DOHH2 (cell line): ENCODE results near the gene CD248.

Experiments used
- H3F3A ChIP-seq: fragments of 200-600 bp; sonication (generic), shearing (Covaris generic); 2 replicates; pipeline ENCODE4 v1.6.0; 2016; ENCODE audit warnings: antibody characterized with exemption, mild to moderate bottlenecking; ENCODE audit not compliant: control insufficient read depth, insufficient read depth
- H3K27ac ChIP-seq: fragments of 200-600 bp; sonication (generic); 2 replicates; pipeline ENCODE4 v1.5.1; 2014; ENCODE audit warnings: low read depth, mild to moderate bottlenecking, low read length, moderate library complexity
- H3K27me3 ChIP-seq: fragments of 200-600 bp; sonication (generic); 2 replicates; pipeline ENCODE4 v1.6.1; 2014; ENCODE audit warnings: mild to moderate bottlenecking, low read length, mixed read lengths; ENCODE audit not compliant: control insufficient read depth
- H3K36me3 ChIP-seq: fragments of 200-600 bp; sonication (generic); 2 replicates; pipeline ENCODE4 v1.6.1; 2014; ENCODE audit warnings: mild to moderate bottlenecking, low read length, moderate library complexity, mixed read lengths; ENCODE audit not compliant: control insufficient read depth
- H3K4me1 ChIP-seq: fragments of 200-600 bp; sonication (generic); 2 replicates; pipeline ENCODE4 v1.6.1; 2014; ENCODE audit warnings: mild to moderate bottlenecking, low read length, mixed read lengths; ENCODE audit not compliant: control insufficient read depth
- H3K4me2 ChIP-seq: fragments of 200-600 bp; sonication (generic); 2 replicates; pipeline ENCODE4 v1.6.0; 2014; ENCODE audit warnings: mild to moderate bottlenecking, low read length, moderate library complexity
- H3K4me3 ChIP-seq: fragments of 200-600 bp; sonication (generic); 2 replicates; pipeline ENCODE4 v1.5.1; 2014; ENCODE audit warnings: mild to moderate bottlenecking, low read length, mixed read lengths
- H3K79me2 ChIP-seq: fragments of 200-600 bp; sonication (generic); 2 replicates; pipeline ENCODE4 v1.6.1; 2014; ENCODE audit warnings: mild to moderate bottlenecking, low read length, mixed read lengths; ENCODE audit not compliant: control insufficient read depth
- H3K9me2 ChIP-seq: fragments of 200-600 bp; sonication (generic); replicated peaks from 2 replicates; pipeline ENCODE4 v1.6.1; 2014; ENCODE audit warnings: mild to moderate bottlenecking, low read length, mixed read lengths; ENCODE audit not compliant: control insufficient read depth
- H3K9me3 ChIP-seq: fragments of 200-600 bp; sonication (generic); 2 replicates; pipeline ENCODE4 v1.6.1; 2014; ENCODE audit warnings: antibody characterized with exemption, low read length, mixed read lengths; ENCODE audit not compliant: control insufficient read depth, insufficient read depth
- H4K20me1 ChIP-seq: fragments of 200-600 bp; sonication (generic); 2 replicates; pipeline ENCODE4 v1.6.0; 2014; ENCODE audit warnings: low read depth, mild to moderate bottlenecking, antibody characterized with exemption, low read length, moderate library complexity; ENCODE audit not compliant: control insufficient read depth, insufficient read depth
- EZH2phosphoT487 ChIP-seq: fragments of 200-600 bp; sonication (generic); IDR thresholded peaks from 2 replicates; pipeline ENCODE4 v1.6.1; 2017; ENCODE audit warnings: borderline replicate concordance, mild to moderate bottlenecking, antibody characterized with exemption, low read length, moderate library complexity, mixed read lengths
- TF ChIP-seq, protein P1 (sequence below): fragments of 200-600 bp; sonication (generic); IDR thresholded peaks from one replicate; pipeline ENCODE4 v1.5.1; 2014; ENCODE audit warnings: antibody characterized with exemption, mild to moderate bottlenecking, low read depth, low read length; ENCODE audit not compliant: poor library complexity, severe bottlenecking

CD248 gene

DNA sequence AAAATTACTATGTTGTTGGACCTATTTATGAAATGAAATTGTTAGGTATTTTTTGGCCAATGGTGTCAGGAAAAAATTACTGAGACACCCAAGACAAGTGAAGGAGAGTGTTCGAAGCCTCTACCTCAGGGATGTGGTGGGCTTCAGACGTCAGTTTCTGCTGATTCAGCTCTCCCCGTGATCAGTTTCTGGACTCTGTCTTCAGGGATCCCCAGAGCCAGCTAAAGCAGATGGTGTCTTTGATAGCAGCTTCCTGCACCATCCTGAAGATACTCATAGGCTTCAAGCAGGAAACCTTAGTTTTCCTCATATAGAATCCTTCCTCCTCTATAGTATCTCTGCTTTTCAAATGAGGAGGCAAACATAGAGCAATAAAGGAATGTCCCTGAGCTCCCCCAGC is 7.4 kb downstream of the CD248 start:
- no peak overlapping the region for H3K27ac ChIP-seq
- no peaks in the 10 kb centered on the region for H4K20me1 ChIP-seq
- H3K9me3 ChIP-seq, result no peaks in the 10 kb centered on the region
- no peaks in the 10 kb centered on the region for H3K79me2 ChIP-seq
- TF ChIP-seq, protein P1, sequence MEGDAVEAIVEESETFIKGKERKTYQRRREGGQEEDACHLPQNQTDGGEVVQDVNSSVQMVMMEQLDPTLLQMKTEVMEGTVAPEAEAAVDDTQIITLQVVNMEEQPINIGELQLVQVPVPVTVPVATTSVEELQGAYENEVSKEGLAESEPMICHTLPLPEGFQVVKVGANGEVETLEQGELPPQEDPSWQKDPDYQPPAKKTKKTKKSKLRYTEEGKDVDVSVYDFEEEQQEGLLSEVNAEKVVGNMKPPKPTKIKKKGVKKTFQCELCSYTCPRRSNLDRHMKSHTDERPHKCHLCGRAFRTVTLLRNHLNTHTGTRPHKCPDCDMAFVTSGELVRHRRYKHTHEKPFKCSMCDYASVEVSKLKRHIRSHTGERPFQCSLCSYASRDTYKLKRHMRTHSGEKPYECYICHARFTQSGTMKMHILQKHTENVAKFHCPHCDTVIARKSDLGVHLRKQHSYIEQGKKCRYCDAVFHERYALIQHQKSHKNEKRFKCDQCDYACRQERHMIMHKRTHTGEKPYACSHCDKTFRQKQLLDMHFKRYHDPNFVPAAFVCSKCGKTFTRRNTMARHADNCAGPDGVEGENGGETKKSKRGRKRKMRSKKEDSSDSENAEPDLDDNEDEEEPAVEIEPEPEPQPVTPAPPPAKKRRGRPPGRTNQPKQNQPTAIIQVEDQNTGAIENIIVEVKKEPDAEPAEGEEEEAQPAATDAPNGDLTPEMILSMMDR, result no peak
- TF ChIP-seq EZH2phosphoT487, result no peak
- H3K36me3 ChIP-seq, result no peaks in the 10 kb centered on the region
- H3K27me3 ChIP-seq, result no peaks in the 10 kb centered on the region; the same call in 1 of the 2 replicates
- peaks cover 17% of the 10 kb centered on the region for H3K4me1 ChIP-seq
- no peaks in the 10 kb centered on the region for H3K9me2 ChIP-seq
- H3F3A ChIP-seq, result no peaks in the 10 kb centered on the region
- no peak overlapping the region for H3K4me2 ChIP-seq
- H3K4me3 ChIP-seq, result no peak overlapping the region

DNA sequence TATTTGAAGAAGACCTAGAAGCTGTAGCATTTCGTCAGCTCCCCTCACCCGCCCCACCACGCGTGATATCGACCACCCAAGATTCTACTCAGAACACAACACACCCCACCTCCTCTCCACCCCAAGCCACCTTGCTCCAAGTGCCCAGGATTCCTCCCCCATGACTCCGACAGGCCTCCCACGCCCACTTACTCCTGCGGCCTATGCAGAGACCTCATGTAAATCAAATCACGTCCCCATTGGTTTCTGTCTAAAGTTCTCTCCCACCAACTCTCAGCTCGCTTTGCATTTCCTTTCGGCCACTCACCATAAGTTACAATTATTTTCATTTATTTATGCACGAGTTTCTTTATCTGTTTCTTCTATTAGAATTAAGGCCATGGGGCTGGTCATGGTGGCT is 14.2 kb downstream of the CD248 start:
- no peak overlapping the region for H3K4me3 ChIP-seq
- no peak overlapping the region for H3K4me2 ChIP-seq
- H4K20me1 ChIP-seq, result no peaks in the 10 kb centered on the region
- no peaks in the 10 kb centered on the region for H3K79me2 ChIP-seq
- H3K27ac ChIP-seq, result no peak overlapping the region
- H3F3A ChIP-seq, result no peaks in the 10 kb centered on the region
- H3K9me3 ChIP-seq, result no peaks in the 10 kb centered on the region
- H3K36me3 ChIP-seq, result no peaks in the 10 kb centered on the region
- no peak for TF ChIP-seq EZH2phosphoT487
- TF ChIP-seq, protein P1, result no peak
- H3K4me1 ChIP-seq, result no peaks in the 10 kb centered on the region
- no peaks in the 10 kb centered on the region; the same call in 1 of the 2 replicates for H3K27me3 ChIP-seq
- no peaks in the 10 kb centered on the region for H3K9me2 ChIP-seq

DNA sequence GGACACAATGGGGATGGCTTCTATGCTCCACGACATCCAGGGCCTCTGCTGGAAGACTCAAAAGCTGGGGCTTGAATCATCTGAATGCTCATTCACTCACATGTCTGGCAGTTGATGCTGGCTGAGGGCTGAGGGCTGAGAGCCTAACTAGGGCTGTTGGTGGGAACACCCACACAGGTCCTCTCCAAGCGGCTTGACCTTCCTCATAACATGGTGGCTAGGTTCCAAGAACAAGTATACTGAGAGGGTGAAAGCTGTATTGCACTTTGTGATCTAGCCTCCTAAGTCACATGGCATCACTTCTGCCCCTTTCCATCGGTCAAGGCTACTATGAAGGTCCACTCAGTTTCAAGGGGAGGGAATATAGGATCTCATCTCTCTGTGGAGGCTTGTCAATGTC is 17.7 kb downstream of the CD248 start:
- Histone ChIP-seq H3K4me3 (no peak overlapping the region), H3K9me2 (no peaks in the 10 kb centered on the region), H3K4me1 (no peaks in the 10 kb centered on the region), H3K9me3 (no peaks in the 10 kb centered on the region), H3K27ac (no peak overlapping the region), H3K36me3 (no peaks in the 10 kb centered on the region), H3K27me3 (peaks cover 4% of the 10 kb centered on the region; the same call in 1 of the 2 replicates), H3K79me2 (no peaks in the 10 kb centered on the region), H3F3A (no peaks in the 10 kb centered on the region), H4K20me1 (no peaks in the 10 kb centered on the region), H3K4me2 (no peak overlapping the region)
- no peak for TF ChIP-seq EZH2phosphoT487
- TF ChIP-seq, protein P1, result no peak

DNA sequence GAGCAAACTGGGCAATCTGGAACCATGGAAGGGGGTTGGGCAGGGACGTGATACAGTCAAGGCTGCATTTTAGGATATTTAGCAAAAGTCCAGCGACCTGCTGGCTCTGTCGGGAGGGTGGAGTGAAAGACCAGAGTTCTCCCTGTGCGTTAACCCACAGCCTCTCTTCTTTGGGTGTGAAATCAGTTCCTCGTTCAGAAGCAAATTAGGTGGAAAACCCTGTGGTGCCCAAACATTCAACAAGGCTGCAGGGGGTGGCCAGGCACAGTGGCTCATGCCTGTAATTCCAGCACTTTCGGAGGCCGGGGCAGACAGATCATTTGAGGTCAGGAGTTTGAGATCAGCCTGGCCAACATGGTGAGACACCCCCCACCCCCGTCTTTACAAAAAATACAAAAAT is 19.2 kb downstream of the CD248 start:
- no peak overlapping the region for H3K4me2 ChIP-seq
- TF ChIP-seq EZH2phosphoT487, result no peak
- TF ChIP-seq, protein P1, result no peak

More for the DNA sequence above, 19.2 kb downstream of the CD248 start:
- Histone ChIP-seq H3K4me1 (no peaks in the 10 kb centered on the region), H3K9me3 (no peaks in the 10 kb centered on the region), H3F3A (no peaks in the 10 kb centered on the region), H4K20me1 (no peaks in the 10 kb centered on the region), H3K4me3 (no peak overlapping the region), H3K9me2 (no peaks in the 10 kb centered on the region), H3K79me2 (no peaks in the 10 kb centered on the region), H3K27me3 (peaks cover 7% of the 10 kb centered on the region), H3K27ac (no peak overlapping the region), H3K36me3 (no peaks in the 10 kb centered on the region)
